PC-3 (cell line): ENCODE measurements around the gene ANKS1A.
"Not testable (repeated sequence)": the region's sequence is repeated elsewhere in the genome, so short reads cannot be mapped to it uniquely, and the experiment has no call there.

Experiments
- CTCF ChIP-seq: fragments of 300-600 bp; sonication (generic); conservative IDR thresholded peaks from 2 replicates; pipeline ENCODE4 v1.5.1; 2017; ENCODE audit warnings: antibody characterized with exemption, low read depth, mild to moderate bottlenecking, low read length
- EZH2phosphoT487 ChIP-seq: fragments of 300-600 bp; sonication (generic); IDR thresholded peaks from 2 replicates; pipeline ENCODE4 v1.6.1; 2018; ENCODE audit warnings: mild to moderate bottlenecking, antibody characterized with exemption, low read length, borderline replicate concordance

- TF ChIP-seq EZH2phosphoT487, CTCF: not testable (repeated sequence)
Observed at GRCh38 chr6:35107208-35107607, 218.2 kb downstream of the ANKS1A start.
